Tibial artery (tissue), 4 donors: ENCODE data around the gene NAALADL1.

Experiments
- DNase-seq, 2 donors: peaks; one replicate each; pipeline ENCODE4 v3.0.0-alpha.2; 2019
- H3K27ac ChIP-seq, 2 donors: fragments of 200-600 bp; sonication (generic) in 1 of 2; 1 replicate in 1 of 2; 2 replicates in 1 of 2; pipeline ENCODE4 v1.5.1; 2018 to 2019; ENCODE audit warnings: mild to moderate bottlenecking in 1 of 2
- H3K27me3 ChIP-seq, 2 donors: fragments of 200-600 bp; sonication (generic) in 1 of 2; one replicate each; pipeline versions ENCODE4 v1.5.1 to v1.6.0; 2016 to 2019
- H3K36me3 ChIP-seq, 3 donors: fragments of 200-600 bp; sonication (generic) in 2 of 3; one replicate each; pipeline ENCODE4 v1.5.1; 2016 to 2019; ENCODE audit warnings: mild to moderate bottlenecking in 2 of 3
- H3K4me1 ChIP-seq, 4 donors: fragments of 200-600 bp; sonication (generic) in 2 of 4; 1 replicate in 3 of 4; 2 replicates in 1 of 4; pipeline ENCODE4 v1.5.1; 2016 to 2019
- H3K4me3 ChIP-seq, 2 donors: fragments of 200-600 bp; sonication (generic) in 1 of 2; 1 replicate in 1 of 2; 2 replicates in 1 of 2; pipeline ENCODE4 v1.5.1; 2018 to 2019; ENCODE audit warnings: mild to moderate bottlenecking in 2 of 2
- H3K9me3 ChIP-seq, 3 donors: fragments of 200-600 bp; sonication (generic) in 1 of 3; one replicate each; pipeline ENCODE4 v1.5.1; 2016 to 2019
- intact Hi-C: fragments of 100-400 bp; cut with DNase I; formaldehyde crosslinking; loops from one replicate; pipeline ENCODE4 v1.15.0; 2023; ENCODE audit warnings: low total_unique reads
- TF ChIP-seq, protein P1 (sequence below), 2 experiments: fragments of 200-600 bp in 1 of 2; fragments of 450-650 bp in 1 of 2; IDR thresholded peaks; one replicate each; pipeline ENCODE4 v1.5.1; 2017 to 2019; ENCODE audit warnings: antibody characterized with exemption in 2 of 2, mild to moderate bottlenecking in 1 of 2, moderate library complexity in 1 of 2

Gene NAALADL1

GRCh38 chr11:65078151-65078550, 19.8 kb upstream of the NAALADL1 start:
- no peak for DNase-seq
- Histone ChIP-seq H3K27ac (no peak overlapping the region), H3K4me3 (no peak overlapping the region), H3K27me3 (no peaks in the 10 kb centered on the region), H3K36me3 (no peaks in the 10 kb centered on the region), H3K9me3 (no peaks in the 10 kb centered on the region), H3K4me1 (peaks cover 0 to under 1% (median 0%) of the 10 kb centered on the region in 4 donors)
- intact Hi-C loops, result no loop called here
- TF ChIP-seq, protein P1, sequence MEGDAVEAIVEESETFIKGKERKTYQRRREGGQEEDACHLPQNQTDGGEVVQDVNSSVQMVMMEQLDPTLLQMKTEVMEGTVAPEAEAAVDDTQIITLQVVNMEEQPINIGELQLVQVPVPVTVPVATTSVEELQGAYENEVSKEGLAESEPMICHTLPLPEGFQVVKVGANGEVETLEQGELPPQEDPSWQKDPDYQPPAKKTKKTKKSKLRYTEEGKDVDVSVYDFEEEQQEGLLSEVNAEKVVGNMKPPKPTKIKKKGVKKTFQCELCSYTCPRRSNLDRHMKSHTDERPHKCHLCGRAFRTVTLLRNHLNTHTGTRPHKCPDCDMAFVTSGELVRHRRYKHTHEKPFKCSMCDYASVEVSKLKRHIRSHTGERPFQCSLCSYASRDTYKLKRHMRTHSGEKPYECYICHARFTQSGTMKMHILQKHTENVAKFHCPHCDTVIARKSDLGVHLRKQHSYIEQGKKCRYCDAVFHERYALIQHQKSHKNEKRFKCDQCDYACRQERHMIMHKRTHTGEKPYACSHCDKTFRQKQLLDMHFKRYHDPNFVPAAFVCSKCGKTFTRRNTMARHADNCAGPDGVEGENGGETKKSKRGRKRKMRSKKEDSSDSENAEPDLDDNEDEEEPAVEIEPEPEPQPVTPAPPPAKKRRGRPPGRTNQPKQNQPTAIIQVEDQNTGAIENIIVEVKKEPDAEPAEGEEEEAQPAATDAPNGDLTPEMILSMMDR (IDR thresholded peaks at IDR 0.05), result peak; percentile 24 to 27

DNA sequence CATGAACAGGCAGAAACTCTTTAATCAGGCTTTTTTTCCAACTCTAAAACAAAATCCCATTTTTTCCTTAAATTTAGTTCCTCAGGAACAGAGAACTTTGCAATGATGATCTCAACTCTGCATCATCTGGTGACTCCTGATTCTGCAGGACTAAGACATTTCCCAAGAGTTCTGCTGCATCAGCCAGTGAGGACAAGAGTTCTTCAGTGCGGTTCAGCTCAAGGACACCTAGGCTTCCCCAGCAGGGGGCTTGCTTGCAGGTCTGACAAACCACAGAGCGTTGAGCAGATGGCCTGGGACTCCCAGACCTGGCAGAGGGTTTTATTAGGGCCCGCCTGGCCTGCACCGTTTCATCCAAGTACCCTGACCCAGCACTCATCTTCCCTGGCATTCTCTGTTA, 19.1 kb upstream of the NAALADL1 start:
- Histone ChIP-seq H3K4me3 (no peak overlapping the region), H3K4me1 (no peaks in the 10 kb centered on the region), H3K9me3 (no peaks in the 10 kb centered on the region), H3K27ac (no peak overlapping the region), H3K36me3 (no peaks in the 10 kb centered on the region), H3K27me3 (no peaks in the 10 kb centered on the region)
- intact Hi-C loops, result no loop called here
- TF ChIP-seq, protein P1 (IDR thresholded peaks at IDR 0.05), result no peak
- DNase-seq, result no peak

GRCh38 chr11:65072631-65072966, 14.2 kb upstream of the NAALADL1 start:
- H3K9me3 ChIP-seq, result no peaks in the 10 kb centered on the region
- H3K27ac ChIP-seq, result no peak overlapping the region
- no peak for DNase-seq
- H3K27me3 ChIP-seq, result peaks cover 0 to 3% of the 10 kb centered on the region in 2 donors
- TF ChIP-seq, protein P1 (IDR thresholded peaks at IDR 0.05), result no peak
- H3K4me3 ChIP-seq, result no peak overlapping the region
- H3K36me3 ChIP-seq, result no peaks in the 10 kb centered on the region
- intact Hi-C loops, result no loop called here
- no peaks in the 10 kb centered on the region for H3K4me1 ChIP-seq

- intact Hi-C loops, result no loop called here
- TF ChIP-seq, protein P1 (IDR thresholded peaks at IDR 0.05), result no peak
- Histone ChIP-seq H3K27ac (no peak overlapping the region), H3K4me1 (no peaks in the 10 kb centered on the region), H3K36me3 (no peaks in the 10 kb centered on the region), H3K9me3 (no peaks in the 10 kb centered on the region), H3K27me3 (peaks cover 0 to 7% of the 10 kb centered on the region in 2 donors), H3K4me3 (no peak overlapping the region)
- no peak for DNase-seq
Observed at GRCh38 chr11:65071907-65072630, 13.7 kb upstream of the NAALADL1 start.

DNA sequence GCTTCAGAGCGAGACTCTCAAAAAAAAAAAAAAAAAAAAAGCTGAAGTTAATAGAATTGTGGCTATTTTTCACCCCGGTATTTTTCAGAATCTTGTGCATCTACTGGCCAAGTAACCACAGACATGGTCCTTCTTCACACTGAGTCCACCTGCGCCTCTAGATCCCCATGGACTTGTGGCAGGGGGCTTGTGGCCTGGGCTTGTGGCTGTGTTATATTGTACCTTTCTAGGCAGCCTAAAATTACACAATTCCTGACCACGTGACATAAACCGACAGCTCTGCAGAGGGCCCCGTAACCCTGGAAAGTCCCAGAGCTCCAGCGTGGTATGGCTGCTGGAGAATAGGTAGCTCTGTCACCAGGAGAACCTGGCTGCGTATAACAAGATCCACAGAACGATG, 10.9 kb upstream of the NAALADL1 start:
- intact Hi-C loops, result no loop called here
- Histone ChIP-seq H3K27me3 (peaks cover 0 to 17% of the 10 kb centered on the region in 2 donors), H3K27ac (no peak overlapping the region), H3K4me3 (no peak overlapping the region), H3K9me3 (no peaks in the 10 kb centered on the region), H3K36me3 (no peaks in the 10 kb centered on the region), H3K4me1 (no peaks in the 10 kb centered on the region)
- TF ChIP-seq, protein P1 (IDR thresholded peaks at IDR 0.05), result no peak
- no peak for DNase-seq
